GM18498 (cell line): ENCODE data around the gene NPAS1.
"Not testable (repeated sequence)": the region's sequence is repeated elsewhere in the genome, so short reads cannot be mapped to it uniquely, and the experiment has no call there.

Experiments used
- ATAC-seq: cut with Tn5 transposase; IDR thresholded peaks from one replicate; pipeline ENCODE4 v1.9.1; 2021; ENCODE audit warnings: mild to moderate bottlenecking, moderate library complexity; ENCODE audit not compliant: unreplicated experiment

Gene NPAS1

DNA sequence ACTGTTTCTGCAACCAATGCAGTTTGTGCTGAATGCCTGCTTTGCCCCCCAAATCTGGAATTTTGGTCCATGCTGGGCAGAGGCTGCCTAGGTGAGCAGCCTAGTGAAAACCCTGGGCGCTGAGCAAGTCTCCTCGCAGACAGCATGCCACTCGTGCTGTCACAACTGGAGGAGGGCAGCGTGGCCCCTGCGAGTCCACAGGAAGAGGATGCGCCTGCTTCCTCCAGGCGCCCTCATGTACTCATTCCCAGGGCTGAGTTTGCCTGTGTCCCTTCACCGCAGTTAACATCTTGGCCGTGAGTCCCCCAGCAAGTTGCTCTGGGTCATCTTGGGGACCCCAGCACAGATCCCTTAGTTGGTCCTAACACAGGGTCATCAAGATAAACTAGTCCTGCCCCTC, 55.0 kb downstream of the NPAS1 start:
- ATAC-seq = no peak

- no peak for ATAC-seq
Observed at GRCh38 chr19:47075179-47075810, 55.7 kb downstream of the NPAS1 start.

- no peak for ATAC-seq
Observed at GRCh38 chr19:47075941-47076340, 56.3 kb downstream of the NPAS1 start.

- ATAC-seq = not testable (repeated sequence)
Observed at GRCh38 chr19:47078351-47078750, 58.7 kb downstream of the NPAS1 start.

- no peak for ATAC-seq
Observed at GRCh38 chr19:47081095-47081494, 61.5 kb downstream of the NPAS1 start.

DNA sequence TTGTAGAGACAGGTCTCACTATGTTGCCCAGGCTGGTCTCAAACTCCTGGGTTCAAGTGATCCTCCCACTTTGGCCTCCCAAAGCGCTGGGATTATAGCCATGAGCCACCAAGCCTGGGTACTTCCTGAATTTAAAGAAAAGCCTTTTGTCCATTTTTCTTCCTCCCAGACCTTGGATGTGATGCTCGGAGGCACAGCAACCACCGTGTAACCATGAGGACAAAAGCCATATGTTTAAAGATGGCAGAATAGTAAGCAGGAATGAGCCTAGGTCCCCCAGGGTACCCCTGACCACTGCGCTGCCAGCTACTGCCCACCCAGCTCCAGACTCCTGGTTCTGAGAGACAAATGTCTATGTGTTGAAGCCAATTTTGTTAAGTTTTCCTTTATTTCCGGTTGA, 62.9 kb downstream of the NPAS1 start:
- no peak for ATAC-seq

- no peak for ATAC-seq
Observed at GRCh38 chr19:47084879-47085439, 65.3 kb downstream of the NPAS1 start.

- no peak for ATAC-seq
Observed at GRCh38 chr19:47086280-47086679, 66.6 kb downstream of the NPAS1 start.

DNA sequence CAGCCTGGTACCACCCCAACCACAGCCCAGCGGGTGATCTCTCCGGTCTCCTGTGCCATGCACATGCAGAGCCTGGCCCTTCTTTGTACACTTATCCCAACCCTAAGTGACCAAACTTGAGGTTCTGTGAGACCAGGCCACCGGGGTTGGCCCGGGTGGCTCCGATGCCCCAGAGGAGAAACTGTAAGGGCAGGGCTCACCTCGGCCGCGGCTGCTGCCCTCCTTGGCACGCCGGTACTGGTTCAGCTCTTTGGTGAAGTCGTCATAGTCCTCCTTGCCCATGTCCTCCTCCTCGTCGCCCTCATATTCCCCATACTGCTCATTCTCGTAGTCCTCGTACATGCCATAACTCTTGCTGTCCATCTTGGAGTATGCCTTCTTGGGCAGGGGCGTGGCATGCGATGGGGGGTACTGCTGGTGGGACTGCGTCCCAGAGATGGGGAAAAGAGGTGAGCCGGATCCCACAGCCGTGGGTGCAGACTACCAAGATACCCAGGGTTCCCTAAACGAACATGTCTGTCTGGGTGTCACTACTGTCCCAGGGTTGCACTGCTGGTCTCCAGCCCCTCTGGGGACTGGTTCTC, 70.2 kb downstream of the NPAS1 start:
- ATAC-seq = no peak

GRCh38 chr19:47093254-47093653, 73.6 kb downstream of the NPAS1 start:
- no peak for ATAC-seq

- ATAC-seq = peak; percentile 65
Observed at GRCh38 chr19:47093841-47094240, 74.2 kb downstream of the NPAS1 start.

GRCh38 chr19:47094557-47095475, 75.2 kb downstream of the NPAS1 start:
- ATAC-seq = no peak
